Thyroid gland (tissue), 4 donors: ENCODE measurements around the gene CHST11. TPM values are rescaled to one million over a fixed set of nuclear protein-coding genes. Genes with fewer than 3 reads are reported as not detected.

Source experiments
- DNase-seq, 2 donors: peaks; one replicate each; pipeline ENCODE4 v3.0.0-alpha.2; 2019
- H3K27ac ChIP-seq, 3 donors: fragments of 200-600 bp; sonication (generic); 1 replicate in 2 of 3; 2 replicates in 1 of 3; pipeline ENCODE4 v1.5.1; 2016 to 2019; ENCODE audit warnings: mild to moderate bottlenecking in 1 of 3, moderate library complexity in 1 of 3
- H3K27me3 ChIP-seq: fragments of 200-600 bp; sonication (generic); one replicate; pipeline ENCODE4 v1.5.1; 2019
- H3K36me3 ChIP-seq, 2 donors: fragments of 200-600 bp; sonication (generic); one replicate each; pipeline ENCODE4 v1.5.1; 2016 to 2019
- H3K4me1 ChIP-seq, 2 donors: fragments of 200-600 bp; sonication (generic); one replicate each; pipeline ENCODE4 v1.5.1; 2017 to 2019
- H3K4me3 ChIP-seq, 3 donors: fragments of 200-600 bp; sonication (generic); replicated peaks in 1 of 3; 1 replicate in 2 of 3; 2 replicates in 1 of 3; pipeline ENCODE4 v1.5.1; 2016; ENCODE audit warnings: mild to moderate bottlenecking in 1 of 3
- H3K9me3 ChIP-seq: fragments of 200-600 bp; sonication (generic); one replicate; pipeline ENCODE4 v1.5.1; 2017
- CTCF ChIP-seq, 6 experiments: fragments of 200-600 bp in 3 of 6; fragments of 450-650 bp in 3 of 6; sonication (generic) in 3 of 6; IDR thresholded peaks; one replicate each; pipeline ENCODE4 v1.5.1; 2016 to 2019; ENCODE audit warnings: antibody characterized with exemption in 6 of 6, mild to moderate bottlenecking in 2 of 6, inconsistent platforms in 1 of 6, moderate library complexity in 1 of 6
- POLR2A ChIP-seq, 2 donors: fragments of 450-650 bp; IDR thresholded peaks; one replicate each; pipeline ENCODE4 v1.6.1; 2017; ENCODE audit warnings: antibody characterized with exemption in 2 of 2, mild to moderate bottlenecking in 2 of 2, moderate library complexity in 1 of 2
- WGBS, 2 donors: methylation state at CpG; one replicate each; pipeline ENCODE4 v1.1.5; 2017; 5-methylcytosine and 5-hydroxymethylcytosine counted together
- intact Hi-C: fragments of 100-400 bp; cut with DNase I; formaldehyde crosslinking; loops from one replicate; pipeline ENCODE4 v1.15.1; 2023
- total RNA-seq, 4 donors: library from RNA; depleted of rRNA; stranded (reverse); fragments of >200 nt; gene quantifications; one replicate each; pipeline ENCODE4 v1.2.3, GENCODE V29; 2016

Gene CHST11
- total RNA-seq, 4 donors from 2014 or later: 6.9 to 11.6 (median 8.0) TPM

- Histone ChIP-seq H3K4me1 (no peaks in the 10 kb centered on the region), H3K9me3 (no peaks in the 10 kb centered on the region), H3K27me3 (no peaks in the 10 kb centered on the region), H3K27ac (no peak overlapping the region), H3K4me3 (no peak overlapping the region), H3K36me3 (no peaks in the 10 kb centered on the region)
- intact Hi-C loops: no loop called here
- TF ChIP-seq POLR2A (IDR thresholded peaks at IDR 0.05): no peak
- TF ChIP-seq CTCF (IDR thresholded peaks at IDR 0.05): no peak
- DNase-seq: no peak
- 94 to 96% methylated on average over 4 of the region's 4 CpGs for WGBS, 2 donors
Measured at GRCh38 chr12:104638218-104638850, 181.6 kb downstream of the CHST11 start.

- DNase-seq: no peak
- intact Hi-C loops: no loop called here
- WGBS, 2 donors: 90 to 91% methylated on average over 3 of the region's 3 CpGs
- TF ChIP-seq POLR2A (IDR thresholded peaks at IDR 0.05): no peak
- no peak for TF ChIP-seq CTCF (IDR thresholded peaks at IDR 0.05)
- no peaks in the 10 kb centered on the region for H3K36me3 ChIP-seq
- no peaks in the 10 kb centered on the region for H3K4me1 ChIP-seq
- H3K27ac ChIP-seq: no peak overlapping the region
- H3K27me3 ChIP-seq: no peaks in the 10 kb centered on the region
- H3K4me3 ChIP-seq: no peak overlapping the region
- no peaks in the 10 kb centered on the region for H3K9me3 ChIP-seq
Measured at GRCh38 chr12:104638851-104639240, 182.1 kb downstream of the CHST11 start.

- H3K36me3 ChIP-seq: no peaks in the 10 kb centered on the region
- H3K4me1 ChIP-seq: peaks cover 7 to 9% of the 10 kb centered on the region in 2 donors
- intact Hi-C loops: no loop called here
- TF ChIP-seq POLR2A (IDR thresholded peaks at IDR 0.05) (no peak), CTCF (IDR thresholded peaks at IDR 0.05) (no peak)
- no peak overlapping the region for H3K27ac ChIP-seq
- no peaks in the 10 kb centered on the region for H3K27me3 ChIP-seq
- WGBS, 2 donors: 83 to 100% methylated on average over 1 of the region's 1 CpG
- no peak for DNase-seq
- H3K9me3 ChIP-seq: no peaks in the 10 kb centered on the region
- H3K4me3 ChIP-seq: no peak overlapping the region
Measured at GRCh38 chr12:104640956-104641355, 184.2 kb downstream of the CHST11 start.

- Histone ChIP-seq H3K9me3 (no peaks in the 10 kb centered on the region), H3K36me3 (no peaks in the 10 kb centered on the region), H3K27ac (no peak overlapping the region), H3K4me3 (no peak overlapping the region), H3K4me1 (peaks cover 7 to 9% of the 10 kb centered on the region in 2 donors), H3K27me3 (no peaks in the 10 kb centered on the region)
- DNase-seq: no peak
- WGBS, 2 donors: 79 to 90% methylated on average over 3 of the region's 3 CpGs
- intact Hi-C loops: no loop called here
- TF ChIP-seq POLR2A (IDR thresholded peaks at IDR 0.05) (no peak), CTCF (IDR thresholded peaks at IDR 0.05) (no peak)
Measured at GRCh38 chr12:104641862-104642261, 185.1 kb downstream of the CHST11 start.

GRCh38 chr12:104643093-104643818 is 186.5 kb downstream of the CHST11 start:
- H3K4me3 ChIP-seq: no peak overlapping the region
- peaks cover 7 to 9% of the 10 kb centered on the region in 2 donors for H3K4me1 ChIP-seq
- H3K27ac ChIP-seq: no peak overlapping the region
- no peaks in the 10 kb centered on the region for H3K27me3 ChIP-seq
- 88 to 91% methylated on average over 8 of the region's 8 CpGs for WGBS, 2 donors
- TF ChIP-seq POLR2A (IDR thresholded peaks at IDR 0.05) (no peak), CTCF (IDR thresholded peaks at IDR 0.05) (no peak)
- H3K9me3 ChIP-seq: no peaks in the 10 kb centered on the region
- intact Hi-C loops: no loop called here
- no peaks in the 10 kb centered on the region for H3K36me3 ChIP-seq
- no peak for DNase-seq
